ENCODE data around the gene PHOSPHO2.

PHOSPHO2 gene

GRCh38 chr2:169716938-169717690, 22.8 kb downstream of the PHOSPHO2 start:
- DNase-seq (ENCODE audit: low spot score) = no peak

- no peak for DNase-seq (ENCODE audit: low spot score)
These were observed 23.4 kb downstream of the PHOSPHO2 start for GRCh38 chr2:169717691-169718063.

GRCh38 chr2:169718930-169719504, 24.7 kb downstream of the PHOSPHO2 start:
- DNase-seq (ENCODE audit: low spot score) = no peak

GRCh38 chr2:169721016-169721415, 26.7 kb downstream of the PHOSPHO2 start:
- no peak for DNase-seq (ENCODE audit: low spot score)

- DNase-seq (ENCODE audit: low spot score) = no peak
These were observed 32.8 kb downstream of the PHOSPHO2 start for GRCh38 chr2:169727065-169727464.

- DNase-seq (ENCODE audit: low spot score) = no peak
These were observed 35.0 kb downstream of the PHOSPHO2 start for GRCh38 chr2:169729274-169729605.

- no peak for DNase-seq (ENCODE audit: low spot score)
These were observed 37.8 kb downstream of the PHOSPHO2 start for GRCh38 chr2:169732075-169732474.

GRCh38 chr2:169732583-169733358, 38.5 kb downstream of the PHOSPHO2 start:
- DNase-seq (ENCODE audit: low spot score) = no peak

GRCh38 chr2:169734169-169734847, 40.0 kb downstream of the PHOSPHO2 start:
- no peak for DNase-seq (ENCODE audit: low spot score)

- DNase-seq (ENCODE audit: low spot score) = no peak
These were observed 41.4 kb downstream of the PHOSPHO2 start for GRCh38 chr2:169735623-169736022.

- DNase-seq (ENCODE audit: low spot score) = no peak
These were observed 42.6 kb downstream of the PHOSPHO2 start for GRCh38 chr2:169736902-169737301.

- no peak for DNase-seq (ENCODE audit: low spot score)
These were observed 44.4 kb downstream of the PHOSPHO2 start for GRCh38 chr2:169738566-169739229.

GRCh38 chr2:169739351-169739750, 45.1 kb downstream of the PHOSPHO2 start:
- DNase-seq (ENCODE audit: low spot score) = no peak

- DNase-seq (ENCODE audit: low spot score) = peak; percentile 68
These were observed 49.3 kb downstream of the PHOSPHO2 start for GRCh38 chr2:169743549-169743948.

GRCh38 chr2:169746240-169746639, 52.0 kb downstream of the PHOSPHO2 start:
- no peak for DNase-seq (ENCODE audit: low spot score)

- DNase-seq (ENCODE audit: low spot score) = no peak
These were observed 54.0 kb downstream of the PHOSPHO2 start for GRCh38 chr2:169748319-169748718.

Measured in Ammon's horn (tissue), 1 donor.